ENCODE data around the gene THUMPD1.
"Not testable (repeated sequence)": the region's sequence is repeated elsewhere in the genome, so short reads cannot be mapped to it uniquely, and the experiment has no call there.

GRCh38 chr16:20705972-20706371 lies 35.6 kb downstream of the THUMPD1 start:
- not testable (repeated sequence) for TF ChIP-seq CTCF (conservative IDR thresholded peaks at IDR 0.05; ENCODE audit: low read length); EZH2phosphoT487 (IDR thresholded peaks at IDR 0.05; ENCODE audit: borderline replicate concordance)
